Mesendoderm (in vitro differentiated cells): ENCODE data around the gene CENPM.

ENCODE experiments used
- DNase-seq: peaks from one replicate; pipeline ENCODE4 v3.0.0; 2013
- H2AK5ac ChIP-seq: 2 replicates; pipeline ENCODE4 v1.6.1; 2013; ENCODE audit warnings: low read length, inconsistent platforms
- H2BK120ac ChIP-seq: 2 replicates; pipeline ENCODE4 v1.6.1; 2013; ENCODE audit warnings: low read depth, mild to moderate bottlenecking, low read length, moderate library complexity, mixed read lengths
- H2BK15ac ChIP-seq: replicated peaks from 2 replicates; pipeline ENCODE4 v1.6.1; 2013; ENCODE audit warnings: low read depth, mild to moderate bottlenecking, moderate library complexity
- H2BK5ac ChIP-seq: 2 replicates; pipeline ENCODE4 v1.6.1; 2013; ENCODE audit warnings: low read length, inconsistent platforms
- H3K18ac ChIP-seq: 2 replicates; pipeline ENCODE4 v1.6.1; 2013; ENCODE audit warnings: mild to moderate bottlenecking, low read length, mixed read lengths
- H3K23ac ChIP-seq: one replicate; pipeline ENCODE4 v1.6.1; 2013; ENCODE audit warnings: low read length
- H3K27ac ChIP-seq: 2 replicates; pipeline ENCODE4 v1.5.1; 2013; ENCODE audit warnings: low read depth, mild to moderate bottlenecking, inconsistent platforms, low read length, moderate library complexity
- H3K27me3 ChIP-seq: 2 replicates; pipeline ENCODE4 v1.6.1; 2013; ENCODE audit warnings: low read length, control low read depth, mild to moderate bottlenecking, inconsistent platforms; ENCODE audit not compliant: insufficient read depth, poor library complexity
- H3K36me3 ChIP-seq: 2 replicates; pipeline ENCODE4 v1.6.1; 2013; ENCODE audit warnings: low read length, inconsistent platforms; ENCODE audit not compliant: control insufficient read depth, insufficient read depth
- H3K4ac ChIP-seq: one replicate; pipeline ENCODE4 v1.6.1; 2013; ENCODE audit warnings: low read depth, mild to moderate bottlenecking, low read length, moderate library complexity
- H3K4me1 ChIP-seq: 2 replicates; pipeline ENCODE4 v1.6.1; 2013; ENCODE audit warnings: low read depth, low read length, inconsistent platforms; ENCODE audit not compliant: control insufficient read depth
- H3K4me2 ChIP-seq: 2 replicates; pipeline ENCODE4 v1.6.1; 2013; ENCODE audit warnings: low read length
- H3K4me3 ChIP-seq: 2 replicates; pipeline ENCODE4 v1.5.1; 2013; ENCODE audit warnings: mild to moderate bottlenecking, low read length
- H3K56ac ChIP-seq: one replicate; pipeline ENCODE4 v1.6.1; 2013; ENCODE audit warnings: low read length
- H3K79me1 ChIP-seq: 2 replicates; pipeline ENCODE4 v1.6.1; 2013; ENCODE audit warnings: low read length, inconsistent platforms
- H3K79me2 ChIP-seq: 2 replicates; pipeline ENCODE4 v1.6.1; 2013; ENCODE audit warnings: mild to moderate bottlenecking, low read length; ENCODE audit not compliant: control insufficient read depth, insufficient read depth
- H3K9ac ChIP-seq: 2 replicates; pipeline ENCODE4 v1.6.1; 2013; ENCODE audit warnings: low read length, inconsistent platforms
- H4K5ac ChIP-seq: one replicate; pipeline ENCODE4 v1.6.1; 2013; ENCODE audit warnings: low read length
- H4K8ac ChIP-seq: one replicate; pipeline ENCODE4 v1.6.1; 2013; ENCODE audit warnings: low read depth, mild to moderate bottlenecking, control low read depth, low read length, moderate library complexity
- WGBS: extraction: QIAGEN DNeasy Blood & Tissue Kit; methylation state at CpG from one replicate; pipeline ENCODE4 v1.1.7; 2013; ENCODE audit warnings: low lambda C conversion rate, missing lambda C conversion rate; ENCODE audit not compliant: insufficient coverage; ENCODE audit errors: extremely low coverage; 5-methylcytosine and 5-hydroxymethylcytosine counted together

The CENPM gene

GRCh38 chr22:41963453-41964111 lies 16.6 kb upstream of the CENPM start:
- no peak overlapping the region for H3K23ac ChIP-seq
- H3K27ac ChIP-seq: no peak overlapping the region
- no peak overlapping the region for H2BK120ac ChIP-seq
- no peak overlapping the region for H3K9ac ChIP-seq
- DNase-seq: no peak
- H2BK15ac ChIP-seq: no peak overlapping the region
- H2BK5ac ChIP-seq: no peak overlapping the region
- no peak overlapping the region for H4K5ac ChIP-seq
- H3K4me2 ChIP-seq: no peak overlapping the region
- WGBS: no CpG with 5 or more reads among the region's 9 CpGs
- H3K18ac ChIP-seq: no peak overlapping the region
- no peak overlapping the region for H4K8ac ChIP-seq
- H3K4me1 ChIP-seq: peaks cover 3% of the 10 kb centered on the region
- no peak overlapping the region for H3K56ac ChIP-seq
- no peak overlapping the region for H3K4ac ChIP-seq
- no peak overlapping the region for H3K4me3 ChIP-seq
- H3K79me2 ChIP-seq: no peaks in the 10 kb centered on the region
- no peak overlapping the region for H2AK5ac ChIP-seq
- no peaks in the 10 kb centered on the region for H3K79me1 ChIP-seq
- H3K27me3 ChIP-seq: no peaks in the 10 kb centered on the region
- H3K36me3 ChIP-seq: no peaks in the 10 kb centered on the region

DNA sequence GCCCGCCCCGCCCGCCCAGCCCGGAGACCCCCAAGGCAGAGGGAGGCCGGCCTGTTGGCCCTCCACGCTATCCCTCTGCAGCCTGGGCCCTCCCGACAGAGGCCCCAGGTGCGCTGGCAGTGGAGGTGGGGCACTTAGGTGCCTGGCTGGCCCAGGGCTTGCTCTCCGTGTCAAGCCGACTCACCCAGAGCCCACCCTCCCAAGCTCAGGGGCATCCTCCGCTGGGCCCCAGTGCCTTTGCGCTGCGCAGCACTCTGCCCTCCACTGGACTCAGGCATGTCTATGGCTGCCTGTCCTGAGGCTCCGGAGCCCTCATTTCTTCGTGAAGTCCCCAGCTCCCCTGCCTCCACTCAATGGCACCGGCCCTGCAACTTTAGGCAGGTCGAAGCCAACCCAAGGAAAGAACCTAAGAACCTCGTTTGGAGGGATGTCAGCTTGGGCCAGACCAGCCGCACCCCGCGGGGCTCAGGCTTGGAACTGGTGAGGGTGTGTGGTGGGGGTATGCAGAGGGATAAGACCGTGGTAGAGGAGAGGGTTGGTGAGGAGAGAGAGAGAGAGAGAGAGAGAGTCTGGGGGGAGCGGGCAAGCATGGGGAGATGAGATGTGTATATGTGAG lies 11.1 kb upstream of the CENPM start:
- Histone ChIP-seq H4K5ac (no peak overlapping the region), H3K4me2 (peak overlapping the region; percentile 11), H2BK5ac (no peak overlapping the region), H3K4ac (peak overlapping the region; percentile 20), H3K27me3 (no peaks in the 10 kb centered on the region), H2AK5ac (no peak overlapping the region), H3K56ac (peak overlapping the region; percentile 61), H3K79me2 (no peaks in the 10 kb centered on the region), H3K23ac (no peak overlapping the region), H2BK120ac (no peak overlapping the region), H3K9ac (peak overlapping the region; percentile 35), H3K27ac (no peak overlapping the region), H2BK15ac (no peak overlapping the region), H3K79me1 (no peaks in the 10 kb centered on the region), H4K8ac (no peak overlapping the region), H3K4me1 (no peaks in the 10 kb centered on the region), H3K4me3 (no peak overlapping the region), H3K18ac (no peak overlapping the region), H3K36me3 (no peaks in the 10 kb centered on the region)
- no CpG with 5 or more reads among the region's 23 CpGs for WGBS
- DNase-seq: no peak

GRCh38 chr22:41952713-41953112 lies 5.8 kb upstream of the CENPM start:
- Histone ChIP-seq H4K5ac (no peak overlapping the region), H3K27me3 (no peaks in the 10 kb centered on the region), H3K79me1 (no peaks in the 10 kb centered on the region), H4K8ac (no peak overlapping the region), H3K27ac (no peak overlapping the region), H3K23ac (no peak overlapping the region), H3K56ac (no peak overlapping the region), H2BK5ac (no peak overlapping the region), H2AK5ac (no peak overlapping the region), H3K4me1 (peaks cover 5% of the 10 kb centered on the region), H3K4me3 (no peak overlapping the region), H3K4me2 (no peak overlapping the region), H3K4ac (no peak overlapping the region), H2BK120ac (no peak overlapping the region), H2BK15ac (no peak overlapping the region), H3K18ac (no peak overlapping the region), H3K36me3 (no peaks in the 10 kb centered on the region), H3K9ac (no peak overlapping the region), H3K79me2 (no peaks in the 10 kb centered on the region)
- no CpG with 5 or more reads among the region's 2 CpGs for WGBS
- DNase-seq: no peak

DNA sequence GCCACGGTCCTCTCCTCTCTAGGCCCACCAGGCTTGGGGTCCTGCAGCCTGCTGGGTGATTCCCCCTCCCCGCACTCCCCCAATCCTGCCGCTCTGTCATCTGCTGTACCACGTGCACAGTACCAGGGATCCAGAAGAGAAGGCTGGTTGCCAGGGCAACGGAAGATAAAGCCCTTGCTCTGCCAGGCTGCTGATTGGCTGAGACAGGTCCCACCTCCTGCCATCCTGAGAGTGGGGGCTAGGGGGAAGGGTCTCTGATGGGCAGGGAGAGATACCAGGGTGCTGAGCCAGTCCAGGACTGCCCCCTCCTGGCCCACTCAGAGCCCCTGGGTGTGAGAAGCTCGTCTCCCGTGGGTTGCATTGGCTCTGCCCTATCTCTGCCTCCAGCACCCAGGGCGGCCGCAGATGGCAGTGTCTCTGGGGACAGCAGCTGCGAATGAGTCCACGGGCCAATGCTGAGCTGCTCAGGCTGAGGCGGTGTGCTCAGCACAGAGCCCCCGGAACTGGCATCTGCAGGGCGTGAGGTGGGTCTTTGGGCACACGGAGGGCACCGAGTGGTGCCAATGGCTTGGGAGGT lies 5.0 kb upstream of the CENPM start, which contains the start of gene SMIM45:
Gene SMIM45, plus strand, starts transcription at position 253 of the 577 bp plus-strand sequence.
- H3K23ac ChIP-seq: no peak within 1 kb of the TSS
- H3K27me3 ChIP-seq: no peaks in the 10 kb centered on the region
- H3K27ac ChIP-seq: no peak within 1 kb of the TSS
- no peaks in the 10 kb centered on the region for H3K79me1 ChIP-seq
- no peak within 1 kb of the TSS for H2BK5ac ChIP-seq
- no peak within 1 kb of the TSS for H3K4ac ChIP-seq
- H3K79me2 ChIP-seq: no peaks in the 10 kb centered on the region
- H3K36me3 ChIP-seq: no peaks in the 10 kb centered on the region
- peak; percentile 79 for DNase-seq
- H3K18ac ChIP-seq: no peak within 1 kb of the TSS
- peak within 1 kb of the TSS; percentile 20 for H3K4me2 ChIP-seq
- peak within 1 kb of the TSS; percentile 21 for H3K9ac ChIP-seq
- H4K5ac ChIP-seq: no peak within 1 kb of the TSS
- H3K4me1 ChIP-seq: peaks cover 5% of the 10 kb centered on the region
- no peak within 1 kb of the TSS for H2BK120ac ChIP-seq
- whole genome bisulfite sequencing: no CpG with 5 or more reads among the region's 16 CpGs
- no peak within 1 kb of the TSS for H3K4me3 ChIP-seq
- H2BK15ac ChIP-seq: no peak within 1 kb of the TSS
- peak within 1 kb of the TSS; percentile 30 for H3K56ac ChIP-seq
- no peak within 1 kb of the TSS for H2AK5ac ChIP-seq
- H4K8ac ChIP-seq: no peak within 1 kb of the TSS

- Histone ChIP-seq H3K56ac (peak overlapping the region; percentile 22), H2BK120ac (no peak overlapping the region), H2BK5ac (no peak overlapping the region), H3K27me3 (no peaks in the 10 kb centered on the region), H3K79me2 (peaks cover 8% of the 10 kb centered on the region), H3K23ac (no peak overlapping the region), H3K27ac (no peak overlapping the region), H4K8ac (no peak overlapping the region), H3K9ac (no peak overlapping the region), H4K5ac (no peak overlapping the region), H3K4me2 (no peak overlapping the region), H3K4ac (no peak overlapping the region), H3K4me3 (no peak overlapping the region), H2BK15ac (no peak overlapping the region), H3K18ac (no peak overlapping the region), H3K79me1 (peaks cover 2% of the 10 kb centered on the region), H3K36me3 (peaks cover 2% of the 10 kb centered on the region), H3K4me1 (peaks cover 5% of the 10 kb centered on the region), H2AK5ac (no peak overlapping the region)
- no peak for DNase-seq
- no CpG with 5 or more reads among the region's 7 CpGs for WGBS
Observed at GRCh38 chr22:41949297-41949965, 2.5 kb upstream of the CENPM start.
